Nucleus accumbens (tissue), 56 donors: ENCODE data around the gene CAPS2.
A peak's percentile ranks its signal among the peaks of the same experiment; 100 is the strongest.
"Not testable (repeated sequence)": the region's sequence is repeated elsewhere in the genome, so short reads cannot be mapped to it uniquely, and the experiment has no call there.

ENCODE experiments used
- DNase-seq, 56 donors: peaks; one replicate each; lab custom pipeline; 2025; lab: John Stamatoyannopoulos, UW

CAPS2 gene

GRCh38 chr12:75329918-75330826 is at the start of gene CAPS2:
Gene CAPS2 (minus strand): TSS chr12:75330324. CDS start chr12:75326498, 3,826 bp downstream.
- DNase-seq: peak in 55 of 56 donors; percentile 21 to 88 (median 64)

GRCh38 chr12:75378354-75378753 is 48.2 kb upstream of the CAPS2 start:
- no peak for DNase-seq

GRCh38 chr12:75374971-75375370 is 44.8 kb upstream of the CAPS2 start:
- DNase-seq: no peak

GRCh38 chr12:75366629-75367028 is 36.5 kb upstream of the CAPS2 start:
- DNase-seq: no peak

- no peak for DNase-seq
Measured at GRCh38 chr12:75364919-75365318, 34.8 kb upstream of the CAPS2 start.

GRCh38 chr12:75361408-75361807 is 31.3 kb upstream of the CAPS2 start:
- DNase-seq: no peak

- DNase-seq: no peak
Measured at GRCh38 chr12:75360920-75361319, 30.8 kb upstream of the CAPS2 start.

GRCh38 chr12:75354011-75354410 is 23.9 kb upstream of the CAPS2 start:
- DNase-seq: no peak

- DNase-seq: no peak
Measured at GRCh38 chr12:75350413-75350812, 20.3 kb upstream of the CAPS2 start.

- peak in 1 of 56 donors; percentile 1 for DNase-seq
Measured at GRCh38 chr12:75349946-75350345, 19.8 kb upstream of the CAPS2 start.

GRCh38 chr12:75346215-75346614 is 16.1 kb upstream of the CAPS2 start:
- not testable (repeated sequence) for DNase-seq

- no peak for DNase-seq
Measured at GRCh38 chr12:75345531-75345930, 15.4 kb upstream of the CAPS2 start.

- no peak for DNase-seq
Measured at GRCh38 chr12:75341873-75342272, 11.7 kb upstream of the CAPS2 start.

- DNase-seq: no peak
Measured at GRCh38 chr12:75337905-75338304, 7.8 kb upstream of the CAPS2 start.

GRCh38 chr12:75334384-75335030 is 4.4 kb upstream of the CAPS2 start, which contains the start of gene GLIPR1L1:
Gene GLIPR1L1 (plus strand): TSS chr12:75334670. CDS start chr12:75334729, 59 bp downstream.
- DNase-seq: peak in 55 of 56 donors; percentile 17 to 95 (median 77)

- DNase-seq: no peak
Measured at GRCh38 chr12:75327642-75328041, 2.5 kb downstream of the CAPS2 start.

GRCh38 chr12:75323663-75324062 is 6.5 kb downstream of the CAPS2 start:
- no peak for DNase-seq

GRCh38 chr12:75322464-75322863 is 7.7 kb downstream of the CAPS2 start:
- DNase-seq: no peak

- no peak for DNase-seq
Measured at GRCh38 chr12:75317784-75318183, 12.3 kb downstream of the CAPS2 start.

- no peak for DNase-seq
Measured at GRCh38 chr12:75315518-75315917, 14.6 kb downstream of the CAPS2 start.

- no peak for DNase-seq
Measured at GRCh38 chr12:75311369-75311768, 18.8 kb downstream of the CAPS2 start.

- no peak for DNase-seq
Measured at GRCh38 chr12:75308279-75308678, 21.8 kb downstream of the CAPS2 start.
